ENCODE data around the gene TBL3.
A peak's percentile ranks its signal among the peaks of the same experiment; 100 is the strongest.

The TBL3 gene

GRCh38 chr16:2004795-2005517, 33.1 kb downstream of the TBL3 start:
- H3K4me3 ChIP-seq (ENCODE audit: low read depth, low read length), result no peak overlapping the region
- H3K9me3 ChIP-seq (ENCODE audit: severe bottlenecking), result no peaks in the 10 kb centered on the region
- peak overlapping the region; percentile 80 for H3K27ac ChIP-seq
- H3K36me3 ChIP-seq, result peaks cover 74% of the 10 kb centered on the region
- no peaks in the 10 kb centered on the region for H3K27me3 ChIP-seq (ENCODE audit: insufficient read depth, low read depth, severe bottlenecking)
- DNase-seq, result no peak
- no peak for TF ChIP-seq CTCF (IDR thresholded peaks at IDR 0.05; ENCODE audit: low read depth, low read length)

- TF ChIP-seq CTCF (IDR thresholded peaks at IDR 0.05; ENCODE audit: low read depth, low read length), result no peak
- Histone ChIP-seq H3K27me3 (ENCODE audit: insufficient read depth, low read depth, severe bottlenecking) (no peaks in the 10 kb centered on the region), H3K36me3 (peaks cover 67% of the 10 kb centered on the region), H3K9me3 (ENCODE audit: severe bottlenecking) (no peaks in the 10 kb centered on the region), H3K27ac (no peak overlapping the region), H3K4me3 (ENCODE audit: low read depth, low read length) (no peak overlapping the region)
- DNase-seq, result no peak
These were observed 33.8 kb downstream of the TBL3 start for GRCh38 chr16:2005646-2006045.

- DNase-seq, result no peak
- TF ChIP-seq CTCF (IDR thresholded peaks at IDR 0.05; ENCODE audit: low read depth, low read length), result no peak
- Histone ChIP-seq H3K9me3 (ENCODE audit: severe bottlenecking) (no peaks in the 10 kb centered on the region), H3K27me3 (ENCODE audit: insufficient read depth, low read depth, severe bottlenecking) (no peaks in the 10 kb centered on the region), H3K36me3 (peaks cover 60% of the 10 kb centered on the region), H3K4me3 (ENCODE audit: low read depth, low read length) (no peak overlapping the region), H3K27ac (no peak overlapping the region)
These were observed 34.5 kb downstream of the TBL3 start for GRCh38 chr16:2006317-2006716.

GRCh38 chr16:2007081-2007836, 35.4 kb downstream of the TBL3 start:
- no peak overlapping the region for H3K4me3 ChIP-seq (ENCODE audit: low read depth, low read length)
- no peak overlapping the region for H3K27ac ChIP-seq
- no peaks in the 10 kb centered on the region for H3K9me3 ChIP-seq (ENCODE audit: severe bottlenecking)
- DNase-seq, result no peak
- H3K36me3 ChIP-seq, result peaks cover 51% of the 10 kb centered on the region
- no peaks in the 10 kb centered on the region for H3K27me3 ChIP-seq (ENCODE audit: insufficient read depth, low read depth, severe bottlenecking)
- no peak for TF ChIP-seq CTCF (IDR thresholded peaks at IDR 0.05; ENCODE audit: low read depth, low read length)

GRCh38 chr16:2008009-2008526, 36.2 kb downstream of the TBL3 start:
- Histone ChIP-seq H3K27ac (peak overlapping the region; percentile 86; the same call in 1 of the 2 replicates), H3K36me3 (peaks cover 43% of the 10 kb centered on the region), H3K4me3 (ENCODE audit: low read depth, low read length) (no peak overlapping the region; the same call in 1 of the 2 replicates), H3K9me3 (ENCODE audit: severe bottlenecking) (no peaks in the 10 kb centered on the region), H3K27me3 (ENCODE audit: insufficient read depth, low read depth, severe bottlenecking) (no peaks in the 10 kb centered on the region)
- no peak for TF ChIP-seq CTCF (IDR thresholded peaks at IDR 0.05; ENCODE audit: low read depth, low read length)
- DNase-seq, result no peak
